HepG2 (cell line): ENCODE measurements around the gene COPZ2. TPM values are rescaled to one million over a fixed set of nuclear protein-coding genes. Genes with fewer than 3 reads are reported as not detected.
A peak's percentile ranks its signal among the peaks of the same experiment; 100 is the strongest.

ENCODE experiments used
- CCDC6 ChIP-seq: sonication (generic); formaldehyde crosslinking; IDR thresholded peaks from 2 replicates; pipeline ENCODE4 v1.8.1; 2022; ENCODE audit warnings: mild to moderate bottlenecking, missing genetic modification reagents, moderate library complexity
- CEBPG ChIP-seq: IDR thresholded peaks from 2 replicates; pipeline ENCODE4 v1.6.1; 2016
- DBP ChIP-seq: sonication (generic); formaldehyde crosslinking; IDR thresholded peaks from 2 replicates; pipeline ENCODE4 v1.4.0; 2020; ENCODE audit warnings: missing genetic modification reagents; ENCODE audit errors: not compliant biosample characterization
- ELF3 ChIP-seq: IDR thresholded peaks from 2 replicates; pipeline ENCODE4 v1.6.1; 2016; ENCODE audit warnings: missing genetic modification reagents, missing compliant biosample characterization
- ETV6 ChIP-seq: sonication (generic); formaldehyde crosslinking; conservative IDR thresholded peaks from 2 replicates; pipeline ENCODE4 v1.4.0; 2020; ENCODE audit warnings: missing genetic modification reagents
- FOSL2 ChIP-seq: sonication (generic); formaldehyde crosslinking; IDR thresholded peaks from 2 replicates; pipeline ENCODE4 v1.4.0; 2020; ENCODE audit warnings: missing genetic modification reagents
- FOXP4 ChIP-seq: sonication (generic); formaldehyde crosslinking; IDR thresholded peaks from 2 replicates; pipeline ENCODE4 v1.4.0; 2020; ENCODE audit warnings: missing genetic modification reagents
- IRF1 ChIP-seq: sonication (generic); formaldehyde crosslinking; IDR thresholded peaks from 2 replicates; pipeline ENCODE4 v1.4.0; 2020; ENCODE audit warnings: low read depth, mild to moderate bottlenecking, missing genetic modification reagents
- JDP2 ChIP-seq: sonication (generic); formaldehyde crosslinking; IDR thresholded peaks from 2 replicates; pipeline ENCODE4 v1.8.1; 2022; ENCODE audit warnings: missing genetic modification reagents, borderline replicate concordance
- NFATC3 ChIP-seq: sonication (generic); formaldehyde crosslinking; IDR thresholded peaks from 2 replicates; pipeline ENCODE4 v1.5.1; 2020; ENCODE audit warnings: mild to moderate bottlenecking, missing genetic modification reagents
- PRMT3 ChIP-seq: sonication (generic); formaldehyde crosslinking; IDR thresholded peaks from 2 replicates; pipeline ENCODE4 v1.8.1; 2022; ENCODE audit warnings: low read depth, mild to moderate bottlenecking, moderate library complexity, missing genetic modification reagents, borderline replicate concordance
- SRSF1 ChIP-seq: fragments of 200-400 bp; formaldehyde crosslinking; optimal IDR thresholded peaks from 2 replicates; pipeline ENCODE3; 2017; ENCODE audit warnings: mild to moderate bottlenecking, low read depth, low read length, moderate library complexity
- STAG1 ChIP-seq: sonication (generic); formaldehyde crosslinking; IDR thresholded peaks from 2 replicates; pipeline ENCODE4 v1.4.0; 2020; ENCODE audit warnings: missing genetic modification reagents
- TCF7 ChIP-seq: sonication (generic); IDR thresholded peaks from 2 replicates; pipeline ENCODE4 v1.6.1; 2016; ENCODE audit warnings: antibody characterized with exemption, low read depth
- XRCC5 ChIP-seq: fragments of 200-400 bp; formaldehyde crosslinking; optimal IDR thresholded peaks from 2 replicates; pipeline ENCODE3; 2017; ENCODE audit warnings: mild to moderate bottlenecking, low read length
- ZBTB34 ChIP-seq: sonication (generic); formaldehyde crosslinking; IDR thresholded peaks from 2 replicates; pipeline ENCODE4 v1.8.0; 2022; ENCODE audit warnings: mild to moderate bottlenecking, missing genetic modification reagents
- ZBTB7A ChIP-seq: sonication (generic); formaldehyde crosslinking; IDR thresholded peaks from 2 replicates; pipeline ENCODE4 v1.8.0; 2022; ENCODE audit warnings: mild to moderate bottlenecking, missing genetic modification reagents
- ZFP36L1 ChIP-seq: sonication (generic); formaldehyde crosslinking; IDR thresholded peaks from 2 replicates; pipeline ENCODE4 v1.8.0; 2022; ENCODE audit warnings: mild to moderate bottlenecking, missing genetic modification reagents, moderate library complexity
- ZNF317 ChIP-seq: sonication (generic); formaldehyde crosslinking; IDR thresholded peaks from 2 replicates; pipeline ENCODE4 v1.5.0; 2020; ENCODE audit warnings: mild to moderate bottlenecking, missing genetic modification reagents
- ZNF460 ChIP-seq: sonication (generic); formaldehyde crosslinking; IDR thresholded peaks from 2 replicates; pipeline ENCODE4 v1.5.1; 2020; ENCODE audit warnings: missing genetic modification reagents, mild to moderate bottlenecking, borderline replicate concordance
- ZNF547 ChIP-seq: sonication (generic); formaldehyde crosslinking; IDR thresholded peaks from 2 replicates; pipeline ENCODE4 v1.5.1; 2020; ENCODE audit warnings: mild to moderate bottlenecking, missing genetic modification reagents
- ZNF788 ChIP-seq: sonication (generic); formaldehyde crosslinking; IDR thresholded peaks from 2 replicates; pipeline ENCODE4 v1.5.0; 2020; ENCODE audit warnings: mild to moderate bottlenecking, missing genetic modification reagents, borderline replicate concordance
- ZNF800 ChIP-seq: sonication (generic); formaldehyde crosslinking; IDR thresholded peaks from 2 replicates; pipeline ENCODE4 v1.4.0; 2020; ENCODE audit warnings: missing genetic modification reagents
- ZSCAN31 ChIP-seq: sonication (generic); formaldehyde crosslinking; IDR thresholded peaks from 2 replicates; pipeline ENCODE4 v1.5.0; 2020; ENCODE audit warnings: low read depth, mild to moderate bottlenecking, missing genetic modification reagents
- polyA plus RNA-seq, 8 experiments: library from polyadenylated mRNA; depleted of rRNA in 3 of 8; stranded (reverse) in 7 of 8; unstranded in 1 of 8; fragments of >200 nt; fragmentation: Illumina TruSeq in 4 of 8; extraction: Trizol in 4 of 8; gene quantifications; 2 replicates each; pipeline versions ENCODE4 v1.2.1 to v1.2.3, GENCODE V29; 2011 to 2016; ENCODE audit warnings: low read depth in 4 of 8, missing spikeins in 1 of 8, mixed read lengths in 1 of 8; ENCODE audit not compliant: insufficient read depth in 1 of 8
- total RNA-seq, 5 experiments: library from RNA; depleted of rRNA; stranded (reverse); fragments of >200 nt; fragmentation: Illumina TruSeq; extraction: Trizol; gene quantifications; 2 replicates each; pipeline ENCODE4 v1.2.3, GENCODE V29; 2016; ENCODE audit warnings: low read depth in 1 of 5

The COPZ2 gene
- total and polyA plus RNA-seq, 2 of the 13 experiments (the other 11 are each of a cell fraction or from before 2014, with no cell fraction given) = 0.61 to 1.5 TPM

GRCh38 chr17:48047741-48048383 lies 10.3 kb upstream of the COPZ2 start, which contains the start of gene NFE2L1 (continued):
- TF ChIP-seq PRMT3 (CRISPR knock-in tag) (no peak), CCDC6 (CRISPR knock-in tag) (no peak), DBP (CRISPR knock-in tag) (no peak), FOSL2 (no peak), ETV6 (CRISPR knock-in tag) (0 out of 2 replicates have a peak, but pooled peaks have one; percentile 37), TCF7 (no peak), ZNF788 (CRISPR knock-in tag) (no peak), FOXP4 (CRISPR knock-in tag) (no peak; the same call in 1 of the 2 replicates), IRF1 (CRISPR knock-in tag) (0 out of 2 replicates have a peak, but pooled peaks have one; percentile 65), ELF3 (peak; percentile 48; the same call in 1 of the 2 replicates), CEBPG (CRISPR knock-in tag) (peak; percentile 43; the same call in 1 of the 2 replicates), JDP2 (CRISPR knock-in tag) (no peak), ZBTB7A (CRISPR knock-in tag) (peak; percentile 18; the same call in 1 of the 2 replicates), ZNF547 (CRISPR knock-in tag) (peak; percentile 51; the same call in 1 of the 2 replicates), ZBTB34 (peak; percentile 69), ZSCAN31 (CRISPR knock-in tag) (peak; percentile 76; the same call in 1 of the 2 replicates), XRCC5 (no peak), NFATC3 (no peak), SRSF1 (no peak), ZNF317 (CRISPR knock-in tag) (0 out of 2 replicates have a peak, but pooled peaks have one; percentile 50), STAG1 (CRISPR knock-in tag) (no peak), ZNF800 (0 out of 2 replicates have a peak, but pooled peaks have one; percentile 59), ZNF460 (no peak), ZFP36L1 (CRISPR knock-in tag) (peak; percentile 53; the same call in 1 of the 2 replicates)
